SJCRH30 (cell line): ENCODE measurements around the gene PTK6. TPM values are rescaled to one million over a fixed set of nuclear protein-coding genes. Genes with fewer than 3 reads are reported as not detected.
A peak's percentile ranks its signal among the peaks of the same experiment; 100 is the strongest.

Experiments
- DNase-seq, 2 experiments: peaks; one replicate each; pipeline ENCODE4 v3.0.0-alpha.2; 2015 to 2020
- H3K27ac ChIP-seq: fragments of 250-450 bp; sonication (Bioruptor Pico); 2 replicates; pipeline ENCODE4 v1.5.1; 2020; ENCODE audit warnings: mild to moderate bottlenecking, moderate library complexity
- H3K27me3 ChIP-seq: fragments of 250-450 bp; sonication (Bioruptor Pico); 2 replicates; pipeline ENCODE4 v1.5.1; 2020; ENCODE audit warnings: mild to moderate bottlenecking, moderate library complexity
- H3K36me3 ChIP-seq: fragments of 250-450 bp; sonication (Bioruptor Pico); 2 replicates; pipeline ENCODE4 v1.5.1; 2020; ENCODE audit warnings: mild to moderate bottlenecking, moderate library complexity
- H3K4me1 ChIP-seq: fragments of 250-450 bp; sonication (Bioruptor Pico); 2 replicates; pipeline ENCODE4 v1.5.1; 2020; ENCODE audit warnings: mild to moderate bottlenecking, moderate library complexity
- H3K4me3 ChIP-seq: fragments of 250-450 bp; sonication (Bioruptor Pico); 2 replicates; pipeline ENCODE4 v1.5.1; 2020; ENCODE audit warnings: mild to moderate bottlenecking, moderate library complexity
- H3K9me3 ChIP-seq: fragments of 250-450 bp; sonication (Bioruptor Pico); replicated peaks from 2 replicates; pipeline ENCODE4 v1.5.1; 2020; ENCODE audit warnings: mild to moderate bottlenecking, moderate library complexity
- total RNA-seq: library from RNA; depleted of rRNA; stranded (reverse); fragments of >200 nt; shearing (Covaris generic); gene quantifications from 2 replicates; pipeline ENCODE4 v1.2.3, GENCODE V29; 2014

Gene PTK6
- total RNA-seq, 1 experiment from 2014 or later, result 1.4 TPM

- Histone ChIP-seq H3K9me3 (no peaks in the 10 kb centered on the region), H3K36me3 (no peaks in the 10 kb centered on the region), H3K4me1 (peaks cover 19% of the 10 kb centered on the region), H3K27ac (no peak overlapping the region), H3K27me3 (peaks cover 37% of the 10 kb centered on the region), H3K4me3 (no peak overlapping the region)
- DNase-seq, result peak in 1 of 2 experiments; percentile 33
Measured at GRCh38 chr20:63497946-63498935, 38.9 kb downstream of the PTK6 start.

- Histone ChIP-seq H3K4me3 (no peak overlapping the region), H3K27ac (no peak overlapping the region), H3K36me3 (no peaks in the 10 kb centered on the region), H3K9me3 (no peaks in the 10 kb centered on the region), H3K4me1 (peaks cover 16% of the 10 kb centered on the region), H3K27me3 (peaks cover 30% of the 10 kb centered on the region)
- peak in 1 of 2 experiments; percentile 17 for DNase-seq
Measured at GRCh38 chr20:63497138-63497945, 39.8 kb downstream of the PTK6 start.

DNA sequence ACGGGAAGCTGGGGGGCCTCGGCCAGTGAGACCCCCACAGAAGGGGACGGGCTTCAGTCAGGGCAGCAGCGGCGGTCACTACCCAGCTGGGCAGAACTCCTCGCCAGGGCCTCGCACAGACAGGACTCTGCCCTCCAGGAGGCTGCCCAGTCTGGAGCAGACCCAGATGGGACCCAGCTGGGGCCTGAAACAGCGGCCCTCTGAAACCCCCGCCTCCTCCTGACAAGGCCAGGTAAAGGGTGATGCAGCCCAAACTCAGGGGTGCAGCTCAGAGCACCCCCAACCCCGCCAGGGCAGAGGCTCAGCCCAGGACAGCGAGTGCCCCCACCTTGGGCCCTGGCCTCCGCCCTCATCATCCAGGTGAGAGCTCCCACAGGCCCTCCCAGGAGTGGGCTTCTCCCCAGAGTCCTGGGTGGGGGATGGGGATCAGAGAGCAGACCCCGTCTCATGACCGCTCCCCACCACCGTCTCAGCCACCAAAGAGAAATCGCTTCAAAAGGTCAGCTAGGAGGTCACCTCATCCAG lies 40.5 kb downstream of the PTK6 start:
- Histone ChIP-seq H3K36me3 (no peaks in the 10 kb centered on the region), H3K4me3 (no peak overlapping the region), H3K9me3 (no peaks in the 10 kb centered on the region), H3K27ac (no peak overlapping the region), H3K27me3 (peaks cover 27% of the 10 kb centered on the region), H3K4me1 (peaks cover 10% of the 10 kb centered on the region)
- DNase-seq, result no peak

DNA sequence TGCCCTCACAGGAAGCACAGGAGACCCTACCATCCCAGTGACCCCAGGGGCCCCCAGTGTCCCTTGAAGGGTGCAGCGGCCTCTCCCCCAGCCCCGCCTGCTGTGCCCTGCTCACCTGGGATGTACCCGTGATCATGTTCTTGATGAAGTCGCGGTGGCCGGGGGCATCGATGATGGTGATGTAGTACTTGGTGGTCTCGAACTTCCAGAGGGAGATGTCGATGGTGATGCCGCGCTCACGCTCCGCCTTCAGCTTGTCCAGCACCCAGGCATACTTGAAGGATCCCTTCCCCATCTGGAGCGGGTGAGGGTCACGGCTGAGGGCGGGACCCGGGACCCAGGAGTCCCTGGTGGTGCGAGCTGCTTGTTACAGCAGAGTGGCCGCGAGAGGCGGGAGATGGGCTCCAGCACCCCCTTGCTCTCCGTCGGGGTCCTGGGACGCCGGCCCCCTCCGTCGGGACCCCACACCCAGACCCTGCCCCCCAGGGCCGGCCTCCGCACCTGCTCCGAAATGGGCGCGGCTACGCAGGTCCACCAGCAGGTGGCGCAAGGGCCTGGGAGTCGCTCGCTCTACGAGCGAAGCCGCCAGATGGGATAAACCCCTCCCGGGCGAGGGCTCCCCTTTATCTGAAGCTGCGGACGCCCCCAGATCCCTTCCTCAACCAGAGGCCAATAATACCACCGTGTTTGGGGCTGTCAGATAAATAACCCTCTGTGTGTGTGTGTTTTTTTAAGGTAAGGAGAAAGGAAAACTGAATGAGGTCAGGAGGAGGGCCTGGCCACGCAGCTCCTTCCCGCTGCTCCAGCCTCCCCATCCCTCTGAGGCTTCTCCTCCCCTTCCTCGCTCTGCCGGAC lies 41.2 kb downstream of the PTK6 start:
- H3K4me3 ChIP-seq, result no peak overlapping the region; the same call in 1 of the 2 replicates
- H3K36me3 ChIP-seq, result no peaks in the 10 kb centered on the region
- peaks cover 3% of the 10 kb centered on the region for H3K4me1 ChIP-seq
- H3K9me3 ChIP-seq, result no peaks in the 10 kb centered on the region
- H3K27me3 ChIP-seq, result peaks cover 27% of the 10 kb centered on the region
- DNase-seq, result peak; percentile 77 to 89
- no peak overlapping the region for H3K27ac ChIP-seq

DNA sequence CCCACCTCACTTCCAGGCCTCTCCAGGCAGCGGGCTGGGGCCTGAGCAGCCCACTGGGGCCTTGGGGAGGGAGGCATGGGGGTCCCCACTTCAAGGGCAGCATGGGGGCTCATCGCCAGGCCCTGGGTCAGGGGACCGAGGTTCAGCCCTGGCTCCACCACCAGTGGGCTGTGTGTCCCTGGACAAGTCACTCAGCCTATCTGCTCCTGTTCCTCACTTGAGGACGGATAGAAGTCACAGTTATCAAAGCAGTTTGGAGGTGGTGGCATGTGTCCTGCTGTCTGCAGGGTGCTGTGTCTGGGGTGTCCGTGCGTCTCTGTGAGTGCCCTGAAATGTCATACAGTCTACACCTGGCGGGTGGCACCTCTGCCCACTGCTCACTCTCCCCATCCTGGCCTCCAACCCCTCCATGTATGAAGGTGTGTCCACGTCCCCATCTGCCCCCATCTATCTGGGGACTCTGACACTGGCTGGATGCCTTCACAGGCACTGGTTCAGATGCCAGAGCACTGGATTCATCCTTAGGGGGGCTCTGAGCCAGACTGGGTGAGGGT lies 41.9 kb downstream of the PTK6 start:
- H3K36me3 ChIP-seq, result no peaks in the 10 kb centered on the region
- no peak overlapping the region for H3K27ac ChIP-seq

DNA sequence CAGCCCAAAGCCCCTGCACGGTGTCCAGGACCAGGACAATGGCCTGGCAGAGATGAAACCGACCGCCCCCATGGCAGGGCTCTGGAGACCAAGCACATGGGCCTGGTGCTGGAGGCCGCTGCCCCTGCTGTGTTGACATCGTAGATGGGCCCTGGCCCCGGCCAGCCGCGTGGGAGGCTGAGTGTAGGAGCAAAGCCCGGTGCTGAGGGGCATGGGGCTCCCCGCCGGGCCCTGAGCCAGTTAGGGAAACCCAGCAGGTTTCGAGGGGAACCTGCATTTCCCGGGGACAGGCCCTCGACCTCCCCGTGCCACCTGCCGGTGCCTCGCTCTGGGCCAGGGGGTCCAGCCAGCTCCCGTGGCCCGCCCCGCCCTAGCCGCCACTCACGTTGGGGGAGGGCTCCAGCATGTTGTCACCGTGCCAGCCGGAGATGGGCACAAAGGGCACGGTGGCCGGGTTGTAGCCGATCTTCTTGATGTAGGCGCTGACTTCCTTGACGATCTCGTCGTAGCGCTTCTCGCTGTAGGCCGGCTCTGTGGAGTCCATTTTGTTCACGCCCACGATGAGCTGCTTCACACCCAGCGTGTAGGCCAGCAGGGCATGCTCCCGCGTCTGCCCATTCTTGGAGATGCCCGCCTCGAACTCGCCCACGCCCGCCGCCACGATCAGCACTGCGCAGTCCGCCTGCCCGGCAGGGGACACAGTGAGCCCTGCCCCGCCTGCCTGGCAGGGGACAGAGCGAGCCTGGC lies 42.6 kb downstream of the PTK6 start:
- H3K9me3 ChIP-seq, result no peaks in the 10 kb centered on the region
- H3K27ac ChIP-seq, result no peak overlapping the region
- DNase-seq, result no peak
- H3K36me3 ChIP-seq, result no peaks in the 10 kb centered on the region
- H3K27me3 ChIP-seq, result peaks cover 32% of the 10 kb centered on the region
- no peaks in the 10 kb centered on the region for H3K4me1 ChIP-seq
- H3K4me3 ChIP-seq, result no peak overlapping the region

More for the DNA sequence above, 41.9 kb downstream of the PTK6 start:
- DNase-seq, result no peak
- H3K9me3 ChIP-seq, result no peaks in the 10 kb centered on the region
- H3K4me1 ChIP-seq, result no peaks in the 10 kb centered on the region
- no peak overlapping the region for H3K4me3 ChIP-seq
- peaks cover 30% of the 10 kb centered on the region for H3K27me3 ChIP-seq

GRCh38 chr20:63494084-63494419 lies 43.1 kb downstream of the PTK6 start:
- peaks cover 32% of the 10 kb centered on the region for H3K27me3 ChIP-seq
- H3K4me3 ChIP-seq, result no peak overlapping the region
- no peak overlapping the region for H3K27ac ChIP-seq
- H3K9me3 ChIP-seq, result no peaks in the 10 kb centered on the region
- no peaks in the 10 kb centered on the region for H3K36me3 ChIP-seq
- DNase-seq, result no peak
- H3K4me1 ChIP-seq, result no peaks in the 10 kb centered on the region

GRCh38 chr20:63493563-63494020 lies 43.6 kb downstream of the PTK6 start:
- Histone ChIP-seq H3K36me3 (no peaks in the 10 kb centered on the region), H3K27me3 (peaks cover 32% of the 10 kb centered on the region)

DNA sequence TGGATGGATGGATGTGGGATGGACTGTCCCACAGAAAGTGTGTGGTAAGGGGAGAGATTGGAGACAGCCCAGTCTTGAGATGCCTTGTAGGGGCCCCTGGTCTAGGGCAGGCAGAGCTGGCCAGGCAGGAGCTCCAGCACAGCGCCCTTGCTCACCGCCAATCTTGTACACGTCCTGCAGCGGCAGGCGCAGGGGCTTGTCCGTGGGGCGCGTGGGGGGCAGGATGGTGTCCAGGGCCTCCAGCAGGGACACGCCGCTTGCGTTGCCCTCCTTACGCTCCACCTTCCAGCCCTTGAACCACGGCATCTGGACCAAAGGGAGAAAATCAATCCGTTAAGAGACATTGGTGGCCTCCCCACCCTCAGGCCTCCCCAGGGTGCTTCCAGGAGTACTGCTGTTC lies 44.2 kb downstream of the PTK6 start:
- no peaks in the 10 kb centered on the region for H3K4me1 ChIP-seq
- H3K27ac ChIP-seq, result no peak overlapping the region
- DNase-seq, result no peak
- no peak overlapping the region for H3K4me3 ChIP-seq
- no peaks in the 10 kb centered on the region for H3K36me3 ChIP-seq
- peaks cover 28% of the 10 kb centered on the region for H3K27me3 ChIP-seq
- H3K9me3 ChIP-seq, result no peaks in the 10 kb centered on the region

More at GRCh38 chr20:63493563-63494020, 43.6 kb downstream of the PTK6 start:
- DNase-seq, result no peak
- H3K4me3 ChIP-seq, result no peak overlapping the region
- no peaks in the 10 kb centered on the region for H3K4me1 ChIP-seq
- H3K27ac ChIP-seq, result no peak overlapping the region
- no peaks in the 10 kb centered on the region for H3K9me3 ChIP-seq

GRCh38 chr20:63492518-63492917 lies 44.7 kb downstream of the PTK6 start:
- H3K36me3 ChIP-seq, result no peaks in the 10 kb centered on the region
- H3K4me1 ChIP-seq, result no peaks in the 10 kb centered on the region
- no peak overlapping the region for H3K4me3 ChIP-seq
- DNase-seq, result no peak
- no peaks in the 10 kb centered on the region for H3K9me3 ChIP-seq
- peaks cover 24% of the 10 kb centered on the region for H3K27me3 ChIP-seq
- no peak overlapping the region for H3K27ac ChIP-seq

- Histone ChIP-seq H3K27ac (no peak overlapping the region), H3K4me3 (no peak overlapping the region), H3K36me3 (no peaks in the 10 kb centered on the region), H3K27me3 (peaks cover 18% of the 10 kb centered on the region), H3K4me1 (no peaks in the 10 kb centered on the region), H3K9me3 (no peaks in the 10 kb centered on the region)
- no peak for DNase-seq
Measured at GRCh38 chr20:63491635-63492230, 45.4 kb downstream of the PTK6 start.

- Histone ChIP-seq H3K4me1 (no peaks in the 10 kb centered on the region), H3K27me3 (peaks cover 12% of the 10 kb centered on the region), H3K36me3 (no peaks in the 10 kb centered on the region), H3K9me3 (no peaks in the 10 kb centered on the region), H3K4me3 (no peak overlapping the region), H3K27ac (no peak overlapping the region)
- DNase-seq, result no peak
Measured at GRCh38 chr20:63491078-63491477, 46.1 kb downstream of the PTK6 start.

DNA sequence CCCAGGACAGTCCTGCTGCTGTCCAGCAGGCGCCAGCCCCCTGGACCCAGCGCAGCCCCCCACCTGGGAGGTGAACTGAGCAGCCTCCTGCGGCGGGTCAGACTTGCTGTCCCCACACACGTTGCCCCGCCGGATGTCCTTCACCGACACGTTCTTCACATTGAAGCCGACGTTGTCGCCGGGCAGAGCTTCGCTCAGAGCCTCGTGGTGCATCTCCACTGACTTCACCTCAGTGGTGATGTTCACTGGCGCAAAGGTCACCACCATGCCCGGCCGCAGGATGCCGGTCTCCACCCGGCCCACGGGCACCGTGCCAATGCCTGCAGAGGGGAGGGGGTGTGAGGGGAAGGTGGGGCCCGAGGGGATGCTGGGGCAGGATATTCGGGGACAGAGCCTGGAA lies 46.8 kb downstream of the PTK6 start:
- no peak for DNase-seq
- no peak overlapping the region for H3K4me3 ChIP-seq
- H3K36me3 ChIP-seq, result no peaks in the 10 kb centered on the region
- H3K9me3 ChIP-seq, result no peaks in the 10 kb centered on the region
- H3K27me3 ChIP-seq, result peaks cover 8% of the 10 kb centered on the region; the same call in 1 of the 2 replicates
- H3K27ac ChIP-seq, result no peak overlapping the region
- no peaks in the 10 kb centered on the region for H3K4me1 ChIP-seq
